GM19452 (cell line): ENCODE results near the gene COL26A1.
"Not testable (repeated sequence)": the region's sequence is repeated elsewhere in the genome, so short reads cannot be mapped to it uniquely, and the experiment has no call there.

ENCODE experiments used
- ATAC-seq: cut with Tn5 transposase; IDR thresholded peaks from one replicate; pipeline ENCODE4 v1.9.1; 2021; ENCODE audit not compliant: unreplicated experiment

COL26A1 gene

GRCh38 chr7:101401390-101402080 lies 38.9 kb downstream of the COL26A1 start:
- ATAC-seq, result no peak

GRCh38 chr7:101402081-101402779 lies 39.6 kb downstream of the COL26A1 start:
- no peak for ATAC-seq

- ATAC-seq, result no peak
Observed at GRCh38 chr7:101402835-101403234, 40.2 kb downstream of the COL26A1 start.

GRCh38 chr7:101405474-101406067 lies 42.9 kb downstream of the COL26A1 start:
- ATAC-seq, result no peak

- no peak for ATAC-seq
Observed at GRCh38 chr7:101410743-101411507, 48.2 kb downstream of the COL26A1 start.

- ATAC-seq, result no peak
Observed at GRCh38 chr7:101411508-101411874, 48.8 kb downstream of the COL26A1 start.

- ATAC-seq, result no peak
Observed at GRCh38 chr7:101412976-101413375, 50.3 kb downstream of the COL26A1 start.

GRCh38 chr7:101418694-101419093 lies 56.0 kb downstream of the COL26A1 start:
- ATAC-seq, result no peak

GRCh38 chr7:101419831-101420230 lies 57.2 kb downstream of the COL26A1 start:
- ATAC-seq, result no peak

- ATAC-seq, result no peak
Observed at GRCh38 chr7:101420436-101420835, 57.8 kb downstream of the COL26A1 start.

GRCh38 chr7:101422356-101423195 lies 59.9 kb downstream of the COL26A1 start:
- ATAC-seq, result no peak

- no peak for ATAC-seq
Observed at GRCh38 chr7:101426303-101427011, 63.8 kb downstream of the COL26A1 start.

- no peak for ATAC-seq
Observed at GRCh38 chr7:101428093-101428866, 65.6 kb downstream of the COL26A1 start.

GRCh38 chr7:101432316-101432715 lies 69.6 kb downstream of the COL26A1 start:
- ATAC-seq, result no peak

GRCh38 chr7:101433688-101434087 lies 71.0 kb downstream of the COL26A1 start:
- no peak for ATAC-seq

- not testable (repeated sequence) for ATAC-seq
Observed at GRCh38 chr7:101434155-101434554, 71.5 kb downstream of the COL26A1 start.

- ATAC-seq, result no peak
Observed at GRCh38 chr7:101435461-101436220, 73.0 kb downstream of the COL26A1 start.

GRCh38 chr7:101436221-101436735 lies 73.6 kb downstream of the COL26A1 start:
- no peak for ATAC-seq
